MM.1S (cell line): ENCODE data around the gene GABRG3.
A peak's percentile ranks its signal among the peaks of the same experiment; 100 is the strongest.

Experiments
- DNase-seq: peaks from one replicate; pipeline ENCODE4 v3.0.0-alpha.2; 2015
- H2AFZ ChIP-seq: fragments of 300-600 bp; sonication (generic); 2 replicates; pipeline ENCODE4 v1.6.0; 2016; ENCODE audit warnings: antibody characterized with exemption, low read length
- H3F3A ChIP-seq: fragments of 300-600 bp; sonication (generic); 2 replicates; pipeline ENCODE4 v1.6.1; 2016; ENCODE audit warnings: mild to moderate bottlenecking, antibody characterized with exemption, low read length, moderate library complexity, mixed read lengths; ENCODE audit not compliant: insufficient read depth
- H3K27ac ChIP-seq: fragments of 300-600 bp; sonication (generic); 2 replicates; pipeline ENCODE4 v1.5.1; 2016; ENCODE audit warnings: mild to moderate bottlenecking, low read length
- H3K27me3 ChIP-seq: fragments of 300-600 bp; sonication (generic); replicated peaks from 2 replicates; pipeline ENCODE4 v1.6.0; 2016; ENCODE audit warnings: low read length; ENCODE audit not compliant: insufficient read depth
- H3K36me3 ChIP-seq: fragments of 300-600 bp; sonication (generic); replicated peaks from 2 replicates; pipeline ENCODE4 v1.6.1; 2016; ENCODE audit warnings: mild to moderate bottlenecking, low read length, mixed read lengths; ENCODE audit not compliant: insufficient read depth
- H3K4me1 ChIP-seq: fragments of 300-600 bp; sonication (generic); 2 replicates; pipeline ENCODE4 v1.6.1; 2016; ENCODE audit warnings: low read length, mixed read lengths
- H3K4me2 ChIP-seq: fragments of 300-600 bp; sonication (generic); 2 replicates; pipeline ENCODE4 v1.6.0; 2016; ENCODE audit warnings: low read depth, low read length
- H3K4me3 ChIP-seq: fragments of 300-600 bp; sonication (generic); 2 replicates; pipeline ENCODE4 v1.5.1; 2016; ENCODE audit warnings: low read length, mixed read lengths
- H3K79me2 ChIP-seq: fragments of 300-600 bp; sonication (generic); 2 replicates; pipeline ENCODE4 v1.6.1; 2016; ENCODE audit warnings: mixed run types, low read length, mixed read lengths
- H3K9ac ChIP-seq: fragments of 300-600 bp; sonication (generic); 2 replicates; pipeline ENCODE4 v1.6.1; 2016; ENCODE audit warnings: low read length, mixed read lengths
- H3K9me2 ChIP-seq: fragments of 300-600 bp; sonication (generic); replicated peaks from 2 replicates; pipeline ENCODE4 v1.6.1; 2016; ENCODE audit warnings: mild to moderate bottlenecking, low read length, mixed read lengths; ENCODE audit not compliant: insufficient read depth
- H3K9me3 ChIP-seq: fragments of 300-600 bp; sonication (generic); replicated peaks from 2 replicates; pipeline ENCODE4 v1.6.1; 2016; ENCODE audit warnings: mild to moderate bottlenecking, low read length, mixed read lengths; ENCODE audit not compliant: insufficient read depth
- H4K20me1 ChIP-seq: fragments of 300-600 bp; sonication (generic); 2 replicates; pipeline ENCODE4 v1.6.1; 2016; ENCODE audit warnings: mild to moderate bottlenecking, low read length, moderate library complexity, mixed read lengths; ENCODE audit not compliant: insufficient read depth
- CTCF ChIP-seq: fragments of 300-600 bp; sonication (generic); IDR thresholded peaks from 2 replicates; pipeline ENCODE4 v1.5.1; 2016; ENCODE audit warnings: antibody characterized with exemption, low read length, mixed read lengths
- EZH2 ChIP-seq: fragments of 300-600 bp; sonication (generic); optimal IDR thresholded peaks from 2 replicates; pipeline ENCODE3; 2017; ENCODE audit warnings: low read depth, mild to moderate bottlenecking, antibody characterized with exemption, low read length, mixed read lengths
- EZH2phosphoT487 ChIP-seq: fragments of 300-600 bp; sonication (generic); IDR thresholded peaks from 2 replicates; pipeline ENCODE4 v1.6.1; 2018; ENCODE audit warnings: antibody characterized with exemption, low read length

Gene GABRG3

GRCh38 chr15:27353856-27354255 lies 382.9 kb downstream of the GABRG3 start:
- no peak overlapping the region for H3K4me2 ChIP-seq
- no peaks in the 10 kb centered on the region for H3K79me2 ChIP-seq
- H2AFZ ChIP-seq = no peak overlapping the region
- H3K27me3 ChIP-seq = no peaks in the 10 kb centered on the region
- no peak overlapping the region for H3K4me3 ChIP-seq
- no peak for TF ChIP-seq EZH2
- TF ChIP-seq EZH2phosphoT487 = no peak
- no peak for TF ChIP-seq CTCF
- H3K9me3 ChIP-seq = no peaks in the 10 kb centered on the region
- H3K36me3 ChIP-seq = no peaks in the 10 kb centered on the region
- no peaks in the 10 kb centered on the region for H4K20me1 ChIP-seq
- H3K9me2 ChIP-seq = no peaks in the 10 kb centered on the region
- H3K9ac ChIP-seq = no peak overlapping the region
- H3K27ac ChIP-seq = no peak overlapping the region
- H3F3A ChIP-seq = no peaks in the 10 kb centered on the region
- no peaks in the 10 kb centered on the region for H3K4me1 ChIP-seq
- DNase-seq = no peak

GRCh38 chr15:27358751-27359434 lies 387.9 kb downstream of the GABRG3 start:
- peak; percentile 65 for TF ChIP-seq CTCF
- TF ChIP-seq EZH2 = no peak
- TF ChIP-seq EZH2phosphoT487 = no peak
- H2AFZ ChIP-seq = 0 out of 2 replicates have a peak overlapping the region, but pooled peaks have one; percentile 40
- peak overlapping the region; percentile 36; the same call in 1 of the 2 replicates for H3K4me2 ChIP-seq
- no peak overlapping the region for H3K27ac ChIP-seq
- H3K4me3 ChIP-seq = no peak overlapping the region
- no peaks in the 10 kb centered on the region for H3K79me2 ChIP-seq
- no peaks in the 10 kb centered on the region for H3F3A ChIP-seq
- DNase-seq = peak; percentile 29
- no peaks in the 10 kb centered on the region for H3K4me1 ChIP-seq
- H3K9ac ChIP-seq = no peak overlapping the region
- no peaks in the 10 kb centered on the region for H4K20me1 ChIP-seq
- H3K27me3 ChIP-seq = no peaks in the 10 kb centered on the region
- no peaks in the 10 kb centered on the region for H3K9me2 ChIP-seq
- H3K36me3 ChIP-seq = no peaks in the 10 kb centered on the region
- H3K9me3 ChIP-seq = no peaks in the 10 kb centered on the region

- Histone ChIP-seq H2AFZ (no peak overlapping the region), H3K9me2 (no peaks in the 10 kb centered on the region), H3K27ac (no peak overlapping the region), H3K4me3 (no peak overlapping the region), H3K27me3 (no peaks in the 10 kb centered on the region), H3K36me3 (no peaks in the 10 kb centered on the region), H3K4me1 (no peaks in the 10 kb centered on the region), H3K4me2 (no peak overlapping the region), H4K20me1 (no peaks in the 10 kb centered on the region), H3K79me2 (no peaks in the 10 kb centered on the region), H3F3A (no peaks in the 10 kb centered on the region), H3K9me3 (no peaks in the 10 kb centered on the region), H3K9ac (no peak overlapping the region)
- no peak for TF ChIP-seq EZH2
- TF ChIP-seq EZH2phosphoT487 = no peak
- TF ChIP-seq CTCF = no peak
- DNase-seq = no peak
Measured at GRCh38 chr15:27359586-27359985, 388.6 kb downstream of the GABRG3 start.
